OCI-M2 (cell line): Measurements from ENCODE around the gene LONRF2.
"Not testable (repeated sequence)": the region's sequence is repeated elsewhere in the genome, so short reads cannot be mapped to it uniquely, and the experiment has no call there.

ENCODE experiments used
- DNase-seq: peaks from one replicate; lab custom pipeline; 2025; ENCODE audit not compliant: unreplicated experiment; lab: John Stamatoyannopoulos, UW

Gene LONRF2

DNA sequence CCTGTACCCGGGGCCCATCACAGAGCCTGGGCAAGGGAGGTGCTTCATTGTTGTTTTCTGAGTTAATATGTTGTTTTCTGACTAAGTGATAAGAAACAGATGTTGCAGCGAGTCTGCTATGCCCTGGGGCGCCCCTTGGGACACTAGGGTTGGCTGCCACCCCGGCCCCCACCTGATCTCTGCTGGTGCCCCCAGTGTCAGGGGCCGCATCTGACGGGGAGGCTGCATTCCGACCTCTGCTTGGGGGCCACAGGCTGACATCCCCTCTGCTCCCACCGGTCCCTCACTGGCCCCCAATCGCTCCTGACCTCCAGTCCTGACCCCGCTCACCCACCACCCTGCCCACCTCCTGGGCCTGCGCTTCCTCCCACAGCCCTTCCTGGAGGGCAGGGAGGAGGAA is 65.9 kb downstream of the LONRF2 start:
- DNase-seq, result no peak

GRCh38 chr2:100254646-100255210 is 67.6 kb downstream of the LONRF2 start:
- DNase-seq, result no peak

GRCh38 chr2:100253786-100254185 is 68.5 kb downstream of the LONRF2 start:
- DNase-seq, result no peak

GRCh38 chr2:100252811-100253698 is 69.2 kb downstream of the LONRF2 start:
- no peak for DNase-seq

- no peak for DNase-seq
Observed at GRCh38 chr2:100250645-100251044, 71.7 kb downstream of the LONRF2 start.

DNA sequence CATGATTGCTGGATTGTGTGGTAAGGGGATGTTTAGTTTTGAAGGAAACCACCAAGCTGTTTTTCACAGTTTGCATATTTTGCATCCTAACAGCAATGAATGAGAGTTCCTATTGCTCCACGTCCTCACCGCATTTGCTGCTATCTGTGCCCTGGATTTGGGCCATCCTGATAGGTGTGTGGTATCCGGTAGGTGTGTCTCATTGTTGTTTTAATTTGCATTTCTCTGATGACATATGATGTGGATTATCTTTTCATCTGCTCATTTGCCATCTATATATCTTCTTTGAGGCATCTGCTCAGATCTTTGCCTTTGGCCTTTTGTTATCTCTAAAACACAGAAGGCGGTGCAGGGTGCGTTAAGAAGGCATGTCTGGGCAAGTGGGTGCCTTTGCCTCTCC is 73.3 kb downstream of the LONRF2 start:
- no peak for DNase-seq

DNA sequence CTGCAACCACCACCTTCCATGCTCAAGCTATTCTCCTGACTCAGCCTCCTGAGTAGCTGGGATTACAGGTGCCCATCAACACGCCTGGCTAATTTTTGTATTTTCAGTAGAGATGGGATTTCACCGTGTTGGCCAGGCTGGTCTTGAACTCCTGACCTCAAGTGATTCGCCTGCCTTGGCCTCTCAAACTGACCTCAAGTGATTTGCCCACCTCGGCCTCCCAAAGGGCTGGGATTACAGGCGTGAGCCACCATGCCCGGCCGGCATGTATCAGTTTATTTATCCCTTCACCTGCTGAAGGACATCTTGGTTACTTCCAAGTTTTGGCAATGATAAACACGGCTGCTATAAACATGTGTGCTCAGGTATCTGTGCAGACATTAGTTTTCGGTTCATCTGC is 73.7 kb downstream of the LONRF2 start:
- DNase-seq, result not testable (repeated sequence)

GRCh38 chr2:100248044-100248330 is 74.3 kb downstream of the LONRF2 start:
- DNase-seq, result no peak

- DNase-seq, result no peak
Observed at GRCh38 chr2:100247256-100248043, 74.9 kb downstream of the LONRF2 start.

DNA sequence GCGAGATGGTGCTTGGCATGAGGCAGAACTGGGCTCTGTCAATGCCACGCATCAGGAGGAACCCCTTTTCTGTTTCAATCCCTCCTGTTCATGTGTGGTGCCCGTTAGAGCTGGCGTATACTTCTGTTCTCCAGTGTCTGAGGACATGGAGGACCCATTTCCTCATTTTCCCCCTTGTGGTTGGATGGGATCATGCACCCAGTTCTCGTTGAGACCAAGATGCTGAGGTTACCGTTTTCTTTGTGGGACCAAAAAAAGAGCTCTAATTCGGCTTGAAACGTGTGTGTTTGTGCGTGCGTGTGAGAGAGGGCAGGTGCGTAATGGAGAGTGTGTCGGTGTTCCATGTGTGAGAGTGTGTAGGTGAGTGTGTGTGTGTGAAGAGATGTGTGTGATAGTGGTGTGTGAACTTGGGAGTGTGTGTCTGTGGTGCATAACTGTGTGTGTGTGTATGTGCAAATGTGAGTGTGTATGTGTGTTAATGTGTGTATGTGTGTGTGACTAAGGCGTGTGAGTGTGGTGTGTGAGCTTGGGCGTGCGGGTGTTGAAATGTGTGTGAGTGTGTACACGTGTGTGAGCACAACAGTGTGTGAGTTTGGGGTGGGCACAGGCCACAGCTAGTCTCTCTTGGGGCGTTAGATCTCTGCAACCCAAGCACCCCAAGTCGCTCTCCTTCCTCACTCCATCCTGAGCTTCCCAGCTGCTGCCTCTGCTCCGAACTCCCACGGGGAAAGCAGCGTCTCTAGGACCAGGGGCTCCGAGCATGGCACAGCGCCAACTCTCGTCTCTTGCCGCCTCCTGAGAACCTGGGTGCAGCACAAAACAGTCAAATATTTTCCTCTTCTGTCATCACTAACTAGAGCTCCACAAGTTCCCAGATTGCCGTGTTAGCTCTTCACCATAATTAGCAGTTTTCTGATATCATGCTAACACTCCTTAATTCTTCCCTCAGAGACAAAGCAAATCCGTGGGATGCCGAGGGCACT is 75.8 kb downstream of the LONRF2 start:
- DNase-seq, result no peak

DNA sequence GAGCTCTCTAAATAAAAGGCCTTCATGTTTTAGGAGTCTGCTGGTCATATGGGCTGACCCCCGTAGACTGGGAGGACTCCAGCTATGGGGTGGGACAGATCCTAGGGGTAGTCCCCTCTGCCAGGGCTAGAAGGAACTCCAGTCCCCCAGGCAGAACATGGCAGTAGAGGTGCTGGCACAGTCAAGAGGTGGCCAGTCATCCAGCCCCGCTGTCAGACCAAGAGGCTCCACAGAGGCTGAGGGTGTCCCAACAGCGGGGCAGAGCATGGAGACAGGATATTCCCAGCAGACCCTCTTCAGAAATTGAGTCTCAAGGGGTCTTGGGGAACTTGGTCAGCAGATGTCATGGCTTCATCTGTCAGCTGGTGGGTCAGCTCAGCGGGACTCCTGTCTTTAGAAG is 76.6 kb downstream of the LONRF2 start:
- DNase-seq, result no peak

DNA sequence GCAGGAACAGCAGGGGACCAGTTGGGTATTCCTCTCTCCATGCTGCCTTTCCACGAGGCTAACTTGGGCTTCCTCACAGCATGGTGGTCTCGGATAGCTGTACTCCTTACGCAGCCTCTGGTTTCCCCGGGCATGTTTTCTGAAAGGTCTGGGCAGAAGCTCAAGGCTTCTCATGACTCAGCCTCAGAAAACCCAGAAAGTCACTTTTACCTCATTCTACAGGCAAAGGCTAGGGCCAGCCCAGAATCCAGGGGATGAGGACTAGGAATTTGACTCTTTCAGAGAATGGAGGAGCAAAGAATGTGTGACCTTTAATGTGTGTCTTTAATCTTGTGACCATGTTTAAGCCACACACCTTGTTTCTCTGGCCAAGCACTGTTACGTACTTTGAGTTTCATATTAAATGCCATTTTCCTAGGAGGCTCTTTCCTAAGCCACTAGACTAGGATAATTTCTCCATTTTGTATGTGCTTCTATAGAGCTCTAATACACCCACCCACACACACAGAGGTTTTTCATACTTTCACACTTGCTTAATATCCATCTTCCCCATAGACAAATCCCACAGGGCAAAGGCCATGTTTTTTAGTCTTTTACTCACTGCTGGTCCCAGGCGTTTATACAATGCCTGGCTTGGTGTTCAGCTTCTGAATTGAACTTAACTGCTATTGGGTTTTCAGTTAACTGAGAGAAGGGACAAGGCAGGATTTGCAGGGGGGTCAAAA is 77.3 kb downstream of the LONRF2 start:
- no peak for DNase-seq

DNA sequence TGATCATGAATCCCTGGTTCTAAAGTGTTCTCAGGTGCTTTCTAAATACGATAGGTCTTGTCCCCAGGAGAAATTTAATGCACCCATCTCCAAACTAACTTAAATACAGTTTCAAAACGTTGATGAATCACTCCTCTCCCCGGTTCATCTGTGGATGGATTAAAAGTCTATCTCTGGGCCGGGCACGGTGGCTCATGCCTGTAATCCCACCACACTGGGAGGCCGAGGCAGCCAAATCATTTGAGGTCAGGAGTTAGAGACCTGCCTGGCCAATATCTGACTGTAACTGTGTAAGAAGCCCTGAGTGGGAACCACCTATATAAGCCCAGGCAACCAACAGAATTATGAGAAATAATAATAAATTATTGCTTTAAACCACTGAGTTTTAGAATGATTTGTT is 78.7 kb downstream of the LONRF2 start:
- no peak for DNase-seq

DNA sequence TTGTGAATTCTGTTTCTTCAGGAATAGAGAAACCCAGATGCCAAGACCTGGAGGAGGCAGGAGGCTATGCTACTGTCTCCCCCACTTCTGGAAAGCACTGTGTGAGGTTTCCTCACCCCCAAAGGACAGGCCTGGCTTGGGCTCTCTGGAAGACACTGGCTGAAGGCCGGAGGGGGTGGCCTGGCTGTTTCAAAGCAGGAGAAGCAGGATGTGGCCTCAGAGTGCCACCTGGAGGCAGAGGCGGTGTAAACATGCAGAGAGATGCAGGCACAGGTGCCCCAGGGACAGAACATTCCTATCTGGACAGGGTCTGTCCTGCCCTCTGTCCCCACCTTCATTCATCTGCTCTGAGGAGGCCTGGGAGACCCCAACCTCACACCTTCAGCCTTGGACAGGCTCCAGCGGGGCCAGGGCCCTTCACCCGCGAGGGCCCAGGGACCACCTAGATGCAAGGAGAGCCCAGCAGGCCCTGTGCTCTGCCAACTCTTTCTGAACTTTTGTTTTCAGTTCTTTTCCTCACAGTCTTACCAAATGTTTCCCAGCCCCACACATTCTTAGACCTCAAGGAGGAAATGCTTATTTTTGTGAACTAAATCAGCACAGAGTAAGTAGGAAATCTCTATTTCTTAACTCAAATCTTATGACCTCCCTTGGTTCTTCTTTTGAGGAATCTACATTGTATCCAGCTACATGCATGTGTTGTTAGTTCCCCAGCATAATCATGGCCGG is 79.2 kb downstream of the LONRF2 start:
- no peak for DNase-seq

GRCh38 chr2:100242476-100242875 is 79.8 kb downstream of the LONRF2 start:
- no peak for DNase-seq

GRCh38 chr2:100241236-100241635 is 81.1 kb downstream of the LONRF2 start:
- no peak for DNase-seq

GRCh38 chr2:100240386-100240785 is 81.9 kb downstream of the LONRF2 start:
- no peak for DNase-seq

- no peak for DNase-seq
Observed at GRCh38 chr2:100239486-100240210, 82.7 kb downstream of the LONRF2 start.

DNA sequence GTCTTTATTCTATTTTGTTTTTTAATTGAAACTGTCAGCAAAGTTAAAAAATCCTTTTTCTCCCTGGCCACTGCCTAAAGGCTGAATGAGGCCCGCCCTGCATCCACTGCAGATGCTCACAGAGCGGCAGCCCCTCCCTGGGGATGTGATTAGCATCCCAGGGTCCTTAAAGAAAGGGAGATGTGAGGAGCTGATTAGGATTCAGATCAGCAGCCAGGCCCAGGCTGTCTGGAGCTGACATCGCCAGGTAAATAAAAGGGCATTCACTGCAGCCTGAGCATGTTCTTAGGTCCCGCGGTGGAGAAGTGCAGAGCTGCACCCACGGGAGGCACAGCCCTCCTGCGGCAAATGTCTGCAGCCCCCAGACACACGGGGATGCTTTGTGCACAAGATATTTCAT is 83.8 kb downstream of the LONRF2 start:
- no peak for DNase-seq
